ENCODE results near the gene UTRN. TPM values are rescaled to one million over a fixed set of nuclear protein-coding genes. Genes with fewer than 3 reads are reported as not detected.

UTRN gene
- total RNA-seq, 1 experiment from 2014 or later: 125 TPM

DNA sequence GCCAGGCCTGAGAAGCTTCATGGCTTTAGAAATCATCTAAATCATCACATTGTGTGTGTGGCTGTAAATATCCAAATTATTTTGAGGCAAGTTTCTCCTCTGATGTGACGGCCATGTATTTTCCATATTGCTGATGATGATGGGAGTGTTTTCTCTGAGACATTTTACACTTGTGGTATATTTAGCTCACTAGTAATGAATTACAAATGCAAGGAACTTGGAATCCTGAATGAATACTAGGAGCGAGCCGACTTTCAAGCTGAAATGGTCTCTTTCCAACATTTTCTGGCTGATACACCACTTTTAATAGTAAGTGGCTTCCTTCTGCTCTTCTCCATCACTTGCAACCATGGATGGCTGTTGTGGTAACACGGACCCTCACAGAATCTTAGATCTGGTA lies 41.3 kb downstream of the UTRN start:
- Mint-ChIP-seq H3K4me1 (peaks cover 93% of the 10 kb centered on the region), H3K9me3 (peaks cover 7% of the 10 kb centered on the region), H3K4me3 (no peak overlapping the region), H3K36me3 (no peaks in the 10 kb centered on the region; the same call in 1 of the 2 replicates), H3K27me3 (ENCODE audit: low read depth) (no peaks in the 10 kb centered on the region), H3K27ac (peak overlapping the region; percentile 92)
- TF ChIP-seq, protein P1, sequence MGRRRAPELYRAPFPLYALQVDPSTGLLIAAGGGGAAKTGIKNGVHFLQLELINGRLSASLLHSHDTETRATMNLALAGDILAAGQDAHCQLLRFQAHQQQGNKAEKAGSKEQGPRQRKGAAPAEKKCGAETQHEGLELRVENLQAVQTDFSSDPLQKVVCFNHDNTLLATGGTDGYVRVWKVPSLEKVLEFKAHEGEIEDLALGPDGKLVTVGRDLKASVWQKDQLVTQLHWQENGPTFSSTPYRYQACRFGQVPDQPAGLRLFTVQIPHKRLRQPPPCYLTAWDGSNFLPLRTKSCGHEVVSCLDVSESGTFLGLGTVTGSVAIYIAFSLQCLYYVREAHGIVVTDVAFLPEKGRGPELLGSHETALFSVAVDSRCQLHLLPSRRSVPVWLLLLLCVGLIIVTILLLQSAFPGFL (CRISPR knock-in tag; IDR thresholded peaks at IDR 0.05; ENCODE audit: borderline replicate concordance): no peak
- TF ChIP-seq, protein P2, sequence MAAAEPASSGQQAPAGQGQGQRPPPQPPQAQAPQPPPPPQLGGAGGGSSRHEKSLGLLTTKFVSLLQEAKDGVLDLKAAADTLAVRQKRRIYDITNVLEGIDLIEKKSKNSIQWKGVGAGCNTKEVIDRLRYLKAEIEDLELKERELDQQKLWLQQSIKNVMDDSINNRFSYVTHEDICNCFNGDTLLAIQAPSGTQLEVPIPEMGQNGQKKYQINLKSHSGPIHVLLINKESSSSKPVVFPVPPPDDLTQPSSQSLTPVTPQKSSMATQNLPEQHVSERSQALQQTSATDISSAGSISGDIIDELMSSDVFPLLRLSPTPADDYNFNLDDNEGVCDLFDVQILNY (CRISPR knock-in tag; IDR thresholded peaks at IDR 0.05): no peak
- TF ChIP-seq TP53 (CRISPR knock-in tag; IDR thresholded peaks at IDR 0.05) (no peak), ZNF121 (CRISPR knock-in tag; IDR thresholded peaks at IDR 0.05) (no peak), MYBL2 (CRISPR knock-in tag; IDR thresholded peaks at IDR 0.05) (no peak), TEAD1 (CRISPR knock-in tag; IDR thresholded peaks at IDR 0.05) (no peak), CREB1 (CRISPR knock-in tag; IDR thresholded peaks at IDR 0.05) (no peak), SMAD4 (CRISPR knock-in tag; IDR thresholded peaks at IDR 0.05) (no peak), NR3C1 (CRISPR knock-in tag; conservative IDR thresholded peaks at IDR 0.05; ENCODE audit: low read depth) (no peak), GRHL2 (CRISPR knock-in tag; IDR thresholded peaks at IDR 0.05; ENCODE audit: insufficient replicate concordance, severe bottlenecking) (no peak)
- TF ChIP-seq, protein P3, sequence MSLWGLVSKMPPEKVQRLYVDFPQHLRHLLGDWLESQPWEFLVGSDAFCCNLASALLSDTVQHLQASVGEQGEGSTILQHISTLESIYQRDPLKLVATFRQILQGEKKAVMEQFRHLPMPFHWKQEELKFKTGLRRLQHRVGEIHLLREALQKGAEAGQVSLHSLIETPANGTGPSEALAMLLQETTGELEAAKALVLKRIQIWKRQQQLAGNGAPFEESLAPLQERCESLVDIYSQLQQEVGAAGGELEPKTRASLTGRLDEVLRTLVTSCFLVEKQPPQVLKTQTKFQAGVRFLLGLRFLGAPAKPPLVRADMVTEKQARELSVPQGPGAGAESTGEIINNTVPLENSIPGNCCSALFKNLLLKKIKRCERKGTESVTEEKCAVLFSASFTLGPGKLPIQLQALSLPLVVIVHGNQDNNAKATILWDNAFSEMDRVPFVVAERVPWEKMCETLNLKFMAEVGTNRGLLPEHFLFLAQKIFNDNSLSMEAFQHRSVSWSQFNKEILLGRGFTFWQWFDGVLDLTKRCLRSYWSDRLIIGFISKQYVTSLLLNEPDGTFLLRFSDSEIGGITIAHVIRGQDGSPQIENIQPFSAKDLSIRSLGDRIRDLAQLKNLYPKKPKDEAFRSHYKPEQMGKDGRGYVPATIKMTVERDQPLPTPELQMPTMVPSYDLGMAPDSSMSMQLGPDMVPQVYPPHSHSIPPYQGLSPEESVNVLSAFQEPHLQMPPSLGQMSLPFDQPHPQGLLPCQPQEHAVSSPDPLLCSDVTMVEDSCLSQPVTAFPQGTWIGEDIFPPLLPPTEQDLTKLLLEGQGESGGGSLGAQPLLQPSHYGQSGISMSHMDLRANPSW (CRISPR knock-in tag; conservative IDR thresholded peaks at IDR 0.05; ENCODE audit: low read depth): no peak
- TF ChIP-seq, protein P4, sequence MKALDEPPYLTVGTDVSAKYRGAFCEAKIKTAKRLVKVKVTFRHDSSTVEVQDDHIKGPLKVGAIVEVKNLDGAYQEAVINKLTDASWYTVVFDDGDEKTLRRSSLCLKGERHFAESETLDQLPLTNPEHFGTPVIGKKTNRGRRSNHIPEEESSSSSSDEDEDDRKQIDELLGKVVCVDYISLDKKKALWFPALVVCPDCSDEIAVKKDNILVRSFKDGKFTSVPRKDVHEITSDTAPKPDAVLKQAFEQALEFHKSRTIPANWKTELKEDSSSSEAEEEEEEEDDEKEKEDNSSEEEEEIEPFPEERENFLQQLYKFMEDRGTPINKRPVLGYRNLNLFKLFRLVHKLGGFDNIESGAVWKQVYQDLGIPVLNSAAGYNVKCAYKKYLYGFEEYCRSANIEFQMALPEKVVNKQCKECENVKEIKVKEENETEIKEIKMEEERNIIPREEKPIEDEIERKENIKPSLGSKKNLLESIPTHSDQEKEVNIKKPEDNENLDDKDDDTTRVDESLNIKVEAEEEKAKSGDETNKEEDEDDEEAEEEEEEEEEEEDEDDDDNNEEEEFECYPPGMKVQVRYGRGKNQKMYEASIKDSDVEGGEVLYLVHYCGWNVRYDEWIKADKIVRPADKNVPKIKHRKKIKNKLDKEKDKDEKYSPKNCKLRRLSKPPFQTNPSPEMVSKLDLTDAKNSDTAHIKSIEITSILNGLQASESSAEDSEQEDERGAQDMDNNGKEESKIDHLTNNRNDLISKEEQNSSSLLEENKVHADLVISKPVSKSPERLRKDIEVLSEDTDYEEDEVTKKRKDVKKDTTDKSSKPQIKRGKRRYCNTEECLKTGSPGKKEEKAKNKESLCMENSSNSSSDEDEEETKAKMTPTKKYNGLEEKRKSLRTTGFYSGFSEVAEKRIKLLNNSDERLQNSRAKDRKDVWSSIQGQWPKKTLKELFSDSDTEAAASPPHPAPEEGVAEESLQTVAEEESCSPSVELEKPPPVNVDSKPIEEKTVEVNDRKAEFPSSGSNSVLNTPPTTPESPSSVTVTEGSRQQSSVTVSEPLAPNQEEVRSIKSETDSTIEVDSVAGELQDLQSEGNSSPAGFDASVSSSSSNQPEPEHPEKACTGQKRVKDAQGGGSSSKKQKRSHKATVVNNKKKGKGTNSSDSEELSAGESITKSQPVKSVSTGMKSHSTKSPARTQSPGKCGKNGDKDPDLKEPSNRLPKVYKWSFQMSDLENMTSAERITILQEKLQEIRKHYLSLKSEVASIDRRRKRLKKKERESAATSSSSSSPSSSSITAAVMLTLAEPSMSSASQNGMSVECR (CRISPR knock-in tag; IDR thresholded peaks at IDR 0.05; ENCODE audit: borderline replicate concordance): no peak
- TF ChIP-seq, protein P5, sequence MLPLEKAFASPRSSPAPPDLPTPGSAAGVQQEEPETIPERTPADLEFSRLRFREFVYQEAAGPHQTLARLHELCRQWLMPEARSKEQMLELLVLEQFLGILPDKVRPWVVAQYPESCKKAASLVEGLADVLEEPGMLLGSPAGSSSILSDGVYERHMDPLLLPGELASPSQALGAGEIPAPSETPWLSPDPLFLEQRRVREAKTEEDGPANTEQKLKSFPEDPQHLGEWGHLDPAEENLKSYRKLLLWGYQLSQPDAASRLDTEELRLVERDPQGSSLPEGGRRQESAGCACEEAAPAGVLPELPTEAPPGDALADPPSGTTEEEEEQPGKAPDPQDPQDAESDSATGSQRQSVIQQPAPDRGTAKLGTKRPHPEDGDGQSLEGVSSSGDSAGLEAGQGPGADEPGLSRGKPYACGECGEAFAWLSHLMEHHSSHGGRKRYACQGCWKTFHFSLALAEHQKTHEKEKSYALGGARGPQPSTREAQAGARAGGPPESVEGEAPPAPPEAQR (CRISPR knock-in tag; IDR thresholded peaks at IDR 0.05): no peak
- TF ChIP-seq, protein P6, sequence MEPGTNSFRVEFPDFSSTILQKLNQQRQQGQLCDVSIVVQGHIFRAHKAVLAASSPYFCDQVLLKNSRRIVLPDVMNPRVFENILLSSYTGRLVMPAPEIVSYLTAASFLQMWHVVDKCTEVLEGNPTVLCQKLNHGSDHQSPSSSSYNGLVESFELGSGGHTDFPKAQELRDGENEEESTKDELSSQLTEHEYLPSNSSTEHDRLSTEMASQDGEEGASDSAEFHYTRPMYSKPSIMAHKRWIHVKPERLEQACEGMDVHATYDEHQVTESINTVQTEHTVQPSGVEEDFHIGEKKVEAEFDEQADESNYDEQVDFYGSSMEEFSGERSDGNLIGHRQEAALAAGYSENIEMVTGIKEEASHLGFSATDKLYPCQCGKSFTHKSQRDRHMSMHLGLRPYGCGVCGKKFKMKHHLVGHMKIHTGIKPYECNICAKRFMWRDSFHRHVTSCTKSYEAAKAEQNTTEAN (CRISPR knock-in tag; IDR thresholded peaks at IDR 0.05): no peak
- TF ChIP-seq, protein P7, sequence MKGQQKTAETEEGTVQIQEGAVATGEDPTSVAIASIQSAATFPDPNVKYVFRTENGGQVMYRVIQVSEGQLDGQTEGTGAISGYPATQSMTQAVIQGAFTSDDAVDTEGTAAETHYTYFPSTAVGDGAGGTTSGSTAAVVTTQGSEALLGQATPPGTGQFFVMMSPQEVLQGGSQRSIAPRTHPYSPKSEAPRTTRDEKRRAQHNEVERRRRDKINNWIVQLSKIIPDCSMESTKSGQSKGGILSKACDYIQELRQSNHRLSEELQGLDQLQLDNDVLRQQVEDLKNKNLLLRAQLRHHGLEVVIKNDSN (CRISPR knock-in tag; IDR thresholded peaks at IDR 0.05): no peak
- ChIA-PET CTCF (no interaction called here), POLR2A (no interaction called here)
- ATAC-seq: no peak
- DNase-seq (ENCODE audit: low spot score): no peak

Measured in WTC11 (cell line).